Measurements from ENCODE around the gene ABHD8.

ABHD8 gene

DNA sequence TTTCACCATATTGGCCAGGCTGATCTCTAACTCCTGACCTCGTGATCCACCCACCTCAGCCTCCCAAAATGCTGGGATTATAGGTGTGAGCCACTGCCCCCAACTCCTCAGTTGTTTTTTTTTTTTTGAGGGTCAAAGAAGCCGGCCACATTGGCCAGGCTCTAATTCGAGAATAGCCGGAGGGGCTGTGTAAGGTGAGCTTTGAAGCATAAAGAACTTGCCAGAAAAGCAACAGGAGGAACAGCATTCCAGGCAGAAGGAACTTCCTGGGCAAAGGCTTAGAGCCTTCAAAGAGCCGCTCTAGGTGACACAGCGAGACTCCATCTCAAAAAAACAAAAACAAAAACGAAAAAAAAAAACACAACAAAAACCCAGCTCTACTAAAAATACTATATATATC lies 37.2 kb downstream of the ABHD8 start:
- no peak for DNase-seq (ENCODE audit: low read depth)

- no peak for DNase-seq (ENCODE audit: low read depth)
Observed at GRCh38 chr19:17264641-17264979, 38.6 kb downstream of the ABHD8 start, which contains the start of gene USHBP1. Gene USHBP1, minus strand, starts transcription at chr19:17264745. Its CDS starts 446 bp downstream, at chr19:17264299.

DNA sequence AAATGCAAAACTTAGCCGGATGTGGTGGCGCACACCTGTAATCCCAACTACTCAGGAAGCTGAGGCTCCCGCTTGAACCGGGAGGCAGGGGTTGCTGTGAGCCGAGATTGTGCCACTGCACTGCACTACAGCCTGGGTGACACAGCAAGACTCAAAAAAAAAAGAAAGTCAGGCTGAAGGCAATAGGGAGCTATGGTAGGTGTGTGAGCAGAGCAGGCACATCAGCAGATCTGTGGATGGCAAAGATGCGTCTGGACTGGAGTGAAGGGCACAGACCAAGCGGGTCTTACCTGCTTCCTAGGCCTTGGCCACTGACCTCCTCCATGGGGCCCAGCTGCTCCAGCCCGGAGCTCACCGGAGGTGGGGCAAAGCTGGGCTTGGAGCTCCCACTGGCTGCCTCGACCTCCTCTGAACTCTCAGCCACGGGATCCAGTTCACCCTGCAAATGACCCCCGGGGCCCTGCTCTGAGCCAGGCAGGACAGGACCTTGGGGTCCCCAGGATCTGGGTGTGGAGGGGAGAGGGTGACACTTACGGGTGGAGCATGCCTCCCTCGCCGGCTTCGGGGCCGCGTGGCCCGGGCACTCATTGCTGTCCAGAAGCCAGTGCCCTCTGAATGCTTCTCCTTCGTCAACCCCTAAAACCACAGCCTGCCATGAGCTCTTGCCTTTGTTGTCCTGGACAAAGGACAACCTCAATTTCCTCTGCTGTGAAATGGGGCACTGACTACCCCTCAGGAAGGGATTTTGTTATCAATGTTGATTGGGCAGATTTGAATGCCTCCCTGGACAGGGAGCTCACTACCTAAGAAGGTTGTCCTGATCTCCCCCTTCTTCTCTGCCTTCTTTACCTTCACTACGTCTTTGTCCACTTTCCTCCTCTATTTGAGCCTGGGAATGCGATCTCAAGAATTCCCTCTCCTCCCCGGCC lies 39.2 kb downstream of the ABHD8 start:
- DNase-seq (ENCODE audit: low read depth), result no peak

DNA sequence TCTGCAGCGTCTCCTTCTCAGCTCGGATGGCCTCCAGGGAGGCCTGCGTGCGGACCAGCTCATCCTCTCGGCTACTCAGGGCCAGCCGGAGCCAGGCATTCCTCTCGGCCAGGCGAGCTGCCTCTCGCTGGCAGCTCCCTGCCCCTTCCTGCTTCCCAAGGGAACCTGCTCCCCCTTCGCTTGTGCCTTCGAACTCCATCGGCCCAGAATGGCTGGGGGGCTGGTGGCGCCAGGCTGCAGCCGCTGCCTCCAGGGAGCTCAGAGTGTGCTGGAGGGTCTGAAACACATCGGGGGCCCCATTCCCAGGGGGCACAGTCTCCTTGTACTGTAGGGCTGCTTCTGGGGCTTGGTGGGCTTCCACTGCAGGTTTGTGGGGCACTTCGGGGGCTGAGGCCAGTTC lies 40.7 kb downstream of the ABHD8 start:
- DNase-seq (ENCODE audit: low read depth), result no peak

GRCh38 chr19:17260842-17261325 lies 42.3 kb downstream of the ABHD8 start:
- peak; percentile 60 for DNase-seq (ENCODE audit: low read depth)

- DNase-seq (ENCODE audit: low read depth), result no peak
Observed at GRCh38 chr19:17259934-17260333, 43.3 kb downstream of the ABHD8 start.

- peak; percentile 34 for DNase-seq (ENCODE audit: low read depth)
Observed at GRCh38 chr19:17259118-17259780, 44.0 kb downstream of the ABHD8 start.

DNA sequence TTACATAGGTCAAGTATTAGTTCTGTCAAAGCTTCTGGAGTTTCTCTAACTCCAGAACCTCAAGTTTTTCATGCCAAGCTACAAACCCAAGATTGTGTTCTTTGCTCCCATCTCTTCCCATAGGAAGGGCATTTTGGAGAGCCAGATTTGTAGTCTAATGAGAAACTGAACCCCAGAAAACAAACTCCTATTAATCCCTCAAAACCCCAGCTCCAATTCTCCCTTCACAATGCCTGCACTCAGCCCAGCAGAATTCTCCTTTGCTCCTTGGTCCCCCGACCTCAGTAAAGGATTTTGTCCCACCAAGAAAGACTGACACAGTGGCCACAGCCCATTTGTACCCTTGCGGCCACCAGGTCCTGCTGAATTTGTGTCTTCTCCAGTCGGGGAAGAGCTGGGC lies 47.1 kb downstream of the ABHD8 start:
- no peak for DNase-seq (ENCODE audit: low read depth)

DNA sequence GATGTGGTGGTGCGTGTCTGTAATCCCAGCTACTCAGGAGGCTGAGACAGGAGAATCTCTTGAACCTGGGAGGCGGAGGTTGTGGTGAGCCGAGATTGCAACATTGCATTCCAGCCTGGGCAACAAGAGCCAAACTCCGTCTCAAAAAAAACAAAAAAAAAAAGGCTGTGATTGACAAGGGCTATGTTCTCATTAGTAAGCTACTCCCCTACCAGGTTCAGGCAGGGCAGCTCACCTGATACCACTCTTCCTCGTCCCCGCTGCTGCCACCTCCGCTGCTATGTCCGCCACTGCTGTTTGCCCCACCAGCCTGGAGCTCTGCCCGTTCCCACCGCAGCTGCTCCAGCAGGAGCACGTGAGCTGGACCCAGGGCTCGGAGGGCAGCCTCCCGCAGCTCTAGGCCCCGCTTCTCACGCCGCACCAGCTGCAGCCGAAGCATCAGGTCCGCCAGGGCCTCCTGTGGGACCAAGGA lies 48.0 kb downstream of the ABHD8 start:
- DNase-seq (ENCODE audit: low read depth), result peak; percentile 59

GRCh38 chr19:17254636-17255035 lies 48.6 kb downstream of the ABHD8 start:
- DNase-seq (ENCODE audit: low read depth), result no peak

GRCh38 chr19:17249887-17250548 lies 53.2 kb downstream of the ABHD8 start:
- no peak for DNase-seq (ENCODE audit: low read depth)

GRCh38 chr19:17248011-17248776 lies 55.0 kb downstream of the ABHD8 start:
- DNase-seq (ENCODE audit: low read depth), result no peak

DNA sequence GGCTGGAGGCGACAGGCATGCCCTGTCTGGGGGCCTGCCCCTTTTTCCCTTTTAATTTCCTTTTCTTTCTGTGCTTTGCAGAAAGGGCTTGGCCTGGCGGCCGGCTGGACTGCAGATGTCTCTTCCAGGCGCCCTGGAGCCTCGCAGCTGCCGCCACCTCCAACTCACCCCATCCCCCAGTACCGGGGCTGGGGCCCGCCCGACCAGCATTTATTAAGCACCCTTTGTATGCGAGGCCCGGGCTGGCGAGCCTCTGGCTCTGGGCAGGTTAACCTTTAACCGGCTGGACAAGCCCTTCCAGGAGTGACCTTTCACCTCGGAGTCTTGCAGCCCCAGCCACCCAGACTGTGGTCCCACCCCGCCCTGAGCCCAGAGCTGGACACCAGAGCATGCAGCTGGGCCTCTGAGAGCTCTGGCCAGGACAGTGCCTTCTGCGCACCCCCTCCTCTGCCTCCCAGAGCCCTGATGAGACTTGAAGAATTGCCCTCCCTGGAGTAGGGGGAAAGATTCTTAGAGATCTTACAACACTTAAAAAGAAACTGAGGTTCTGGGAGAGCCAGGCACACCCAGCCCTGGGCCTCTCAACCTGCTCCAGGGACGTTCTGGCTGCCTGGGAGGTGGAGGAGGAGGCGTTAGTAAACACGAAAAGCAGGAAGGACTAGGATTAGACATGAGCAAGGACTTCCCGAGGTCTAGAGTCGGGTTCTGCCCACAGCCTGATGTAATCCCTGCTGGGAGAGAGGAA lies 56.4 kb downstream of the ABHD8 start:
- peak; percentile 58 for DNase-seq (ENCODE audit: low read depth)

DNA sequence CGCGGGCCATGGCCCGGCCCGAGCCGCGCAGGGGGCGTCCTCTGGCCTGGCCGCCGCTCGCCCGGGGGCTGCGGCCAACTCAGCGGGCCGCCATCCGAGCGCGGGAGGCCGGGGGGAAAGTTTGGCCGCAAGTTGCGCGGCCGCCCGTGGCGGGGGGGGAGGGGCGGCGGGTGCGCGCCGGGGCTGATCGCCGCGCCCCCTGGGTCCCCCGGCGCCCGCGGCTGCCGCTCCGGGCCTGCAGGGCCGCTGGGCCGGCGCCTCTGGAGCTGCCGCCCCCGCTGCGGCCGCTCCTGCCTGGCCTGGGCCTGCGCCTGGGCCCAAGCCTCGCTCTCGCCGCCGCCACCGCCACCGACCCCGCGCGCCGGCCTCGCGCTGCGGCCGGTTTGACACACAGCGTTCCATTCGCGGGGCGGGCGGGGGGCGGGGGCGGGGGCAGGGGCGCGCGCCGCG lies 57.7 kb downstream of the ABHD8 start, which contains the start of gene NR2F6:
Gene NR2F6, minus strand, starts transcription at position 385 of the 450 bp plus-strand sequence. CDS start 699 bp downstream, outside the sequence.
- DNase-seq (ENCODE audit: low read depth), result no peak

- no peak for DNase-seq (ENCODE audit: low read depth)
Observed at GRCh38 chr19:17244618-17245534, 58.3 kb downstream of the ABHD8 start.

- no peak for DNase-seq (ENCODE audit: low read depth)
Observed at GRCh38 chr19:17243830-17244617, 59.2 kb downstream of the ABHD8 start.

DNA sequence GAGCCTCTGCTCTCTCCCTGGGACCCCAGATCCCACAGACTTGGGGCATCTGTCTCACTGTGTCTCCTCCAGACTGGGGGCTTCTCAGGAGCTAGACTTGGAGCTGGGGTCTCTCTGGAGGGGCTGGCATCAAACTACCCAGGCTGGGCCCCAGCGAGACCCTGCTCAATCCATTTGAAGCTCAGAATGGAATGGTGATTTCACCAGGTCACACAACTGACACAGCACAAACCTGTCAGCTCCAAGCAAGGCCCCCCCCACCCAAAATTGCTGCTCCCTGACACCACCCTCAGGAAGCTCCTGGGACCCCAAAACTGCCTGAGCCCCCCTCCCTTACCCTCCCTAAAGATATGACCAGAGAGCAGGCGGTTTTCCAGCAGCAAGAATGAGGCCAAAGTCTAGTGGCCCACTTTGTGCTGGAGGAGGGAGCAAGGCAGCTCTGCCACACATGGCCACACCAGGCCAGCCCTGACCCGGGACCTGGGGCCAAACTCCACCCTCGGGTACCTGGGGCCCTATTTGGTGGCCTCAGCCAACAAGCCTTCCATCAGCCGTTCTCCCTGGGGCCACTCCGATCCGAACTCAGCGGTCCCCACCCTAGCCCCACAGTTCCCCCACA lies 59.9 kb downstream of the ABHD8 start:
- no peak for DNase-seq (ENCODE audit: low read depth)

GRCh38 chr19:17242431-17243208 lies 60.6 kb downstream of the ABHD8 start:
- DNase-seq (ENCODE audit: low read depth), result no peak

Data from iris pigment epithelial cell (primary cell).